SK-N-SH (cell line): Measurements from ENCODE around the gene RFX2. TPM values are rescaled to one million over a fixed set of nuclear protein-coding genes. Genes with fewer than 3 reads are reported as not detected.
A peak's percentile ranks its signal among the peaks of the same experiment; 100 is the strongest.

Experiments used
- CTCF ChIA-PET: fragments of 300-600, 350-600 bp; formaldehyde crosslinking; extraction: SDS; loops from one replicate; lab custom pipeline; 2021; lab: Yijun Ruan, JAX
- POLR2A ChIA-PET: fragments of 350-600 bp; sonication (Branson Sonifier 250); formaldehyde crosslinking; extraction: SDS; loops from one replicate; lab custom pipeline; 2020; ENCODE audit warnings: antibody characterized with exemption, inconsistent platforms; lab: Yijun Ruan, JAX
- DNase-seq: peaks from one replicate; pipeline ENCODE4 v3.0.0; 2012
- H2AFZ ChIP-seq: fragments of 200-600 bp; sonication (generic); 2 replicates; pipeline ENCODE4 v1.8.1; 2016; ENCODE audit warnings: antibody characterized with exemption, mild to moderate bottlenecking, low read depth
- H3F3A ChIP-seq: fragments of 200-600 bp; sonication (generic); replicated peaks from 2 replicates; pipeline ENCODE3; 2016; ENCODE audit warnings: antibody characterized with exemption, mild to moderate bottlenecking; ENCODE audit not compliant: insufficient read depth
- H3K27ac ChIP-seq, 2 experiments: fragments of 200-500 bp in 1 of 2; fragments of 200-600 bp in 1 of 2; sonication (Bioruptor generic) in 1 of 2; sonication (generic), shearing (Covaris generic) in 1 of 2; 2 replicates each; pipeline versions ENCODE4 v1.5.1 to v1.6.1; 2014 to 2016; ENCODE audit warnings: low read depth in 2 of 2, inconsistent platforms in 1 of 2, low read length in 1 of 2, mild to moderate bottlenecking in 1 of 2, mixed read lengths in 1 of 2
- H3K27me3 ChIP-seq: fragments of 200-600 bp; sonication (generic), shearing (Covaris generic); 2 replicates; pipeline ENCODE4 v1.6.1; 2016; ENCODE audit warnings: mixed run types; ENCODE audit not compliant: insufficient read depth
- H3K36me3 ChIP-seq, 2 experiments: fragments of 200-500 bp in 1 of 2; fragments of 200-600 bp in 1 of 2; sonication (Bioruptor generic) in 1 of 2; sonication (generic) in 1 of 2; replicated peaks in 1 of 2; 2 replicates each; pipeline versions ENCODE3 to v1.5.1; 2014 to 2016; ENCODE audit warnings: low read length in 1 of 2, mild to moderate bottlenecking in 1 of 2; ENCODE audit not compliant: insufficient read depth in 2 of 2, control insufficient read depth in 1 of 2
- H3K4me1 ChIP-seq, 2 experiments: fragments of 200-500 bp in 1 of 2; fragments of 200-600 bp in 1 of 2; sonication (Bioruptor generic) in 1 of 2; sonication (generic), shearing (Covaris generic) in 1 of 2; 2 replicates each; pipeline versions ENCODE4 v1.5.1 to v1.6.1; 2014 to 2016; ENCODE audit warnings: low read depth in 1 of 2, low read length in 1 of 2, mixed run types in 1 of 2; ENCODE audit not compliant: insufficient read depth in 2 of 2, control insufficient read depth in 1 of 2
- H3K4me2 ChIP-seq: fragments of 200-600 bp; sonication (generic), shearing (Covaris generic); 2 replicates; pipeline ENCODE4 v1.6.1; 2017; ENCODE audit warnings: mixed run types
- H3K4me3 ChIP-seq, 2 experiments: fragments of 200-500 bp in 1 of 2; fragments of 200-600 bp in 1 of 2; sonication (Bioruptor generic) in 1 of 2; sonication (generic), shearing (Covaris generic) in 1 of 2; 2 replicates each; pipeline versions ENCODE4 v1.5.1 to v1.8.1; 2014 to 2016; ENCODE audit warnings: low read depth in 2 of 2, inconsistent platforms in 1 of 2, low read length in 1 of 2, mild to moderate bottlenecking in 1 of 2, mixed read lengths in 1 of 2, moderate library complexity in 1 of 2
- H3K79me2 ChIP-seq: fragments of 200-600 bp; sonication (generic); 2 replicates; pipeline ENCODE4 v1.8.1; 2017; ENCODE audit warnings: mild to moderate bottlenecking; ENCODE audit not compliant: insufficient read depth
- H3K9ac ChIP-seq: fragments of 200-600 bp; sonication (generic); 2 replicates; pipeline ENCODE4 v1.6.1; 2017; ENCODE audit warnings: mixed run types
- H3K9me2 ChIP-seq: fragments of 200-600 bp; sonication (generic); 2 replicates; pipeline ENCODE4 v1.6.1; 2017; ENCODE audit warnings: mixed run types
- H3K9me3 ChIP-seq: fragments of 200-600 bp; sonication (generic); 2 replicates; pipeline ENCODE4 v1.6.1; 2017; ENCODE audit warnings: mixed run types, mild to moderate bottlenecking, moderate library complexity
- H4K20me1 ChIP-seq: fragments of 200-600 bp; sonication (generic); 2 replicates; pipeline ENCODE4 v1.6.1; 2017; ENCODE audit warnings: mild to moderate bottlenecking, mixed run types; ENCODE audit not compliant: insufficient read depth
- FOXM1 ChIP-seq: IDR thresholded peaks from 2 replicates; pipeline ENCODE4 v1.4.0; 2012; ENCODE audit warnings: low read depth, mild to moderate bottlenecking
- MEF2A ChIP-seq: IDR thresholded peaks from 2 replicates; pipeline ENCODE4 v1.4.0; 2012; ENCODE audit warnings: low read depth, borderline replicate concordance
- NFIC ChIP-seq: IDR thresholded peaks from 2 replicates; pipeline ENCODE4 v1.4.0; 2012; ENCODE audit warnings: borderline replicate concordance
- RAD21 ChIP-seq: IDR thresholded peaks from 2 replicates; pipeline ENCODE4 v1.6.1; 2012; ENCODE audit warnings: mild to moderate bottlenecking, low read length
- SMC3 ChIP-seq: IDR thresholded peaks from 2 replicates; pipeline ENCODE4 v1.6.1; 2012; ENCODE audit warnings: low read depth, low read length, improper control_type of control experiment
- TAF1 ChIP-seq: IDR thresholded peaks from 2 replicates; pipeline ENCODE4 v1.6.1; 2012; ENCODE audit warnings: low read depth, mild to moderate bottlenecking, low read length, moderate library complexity, borderline replicate concordance
- YY1 ChIP-seq: IDR thresholded peaks from 2 replicates; pipeline ENCODE4 v1.4.0; 2012; ENCODE audit warnings: low read depth, mild to moderate bottlenecking
- WGBS: methylation state at CpG from one replicate; pipeline ENCODE4 v1.1.6; 2017; ENCODE audit warnings: low lambda C conversion rate; 5-methylcytosine and 5-hydroxymethylcytosine counted together
- polyA plus RNA-seq, 3 experiments: library from polyadenylated mRNA; depleted of rRNA; stranded (reverse); fragments of >200 nt; gene quantifications; 2 replicates each; pipeline ENCODE4 v1.2.3, GENCODE V29; 2012
- TF ChIP-seq, protein P1 (sequence below): fragments of 200-600 bp; sonication (generic); IDR thresholded peaks from 2 replicates; pipeline ENCODE4 v1.6.1; 2017; ENCODE audit warnings: antibody characterized with exemption, mild to moderate bottlenecking, moderate library complexity

Gene RFX2
- polyA plus RNA-seq, 1 of the 3 experiments (the other 2 are of a cell fraction): 12.6 TPM

DNA sequence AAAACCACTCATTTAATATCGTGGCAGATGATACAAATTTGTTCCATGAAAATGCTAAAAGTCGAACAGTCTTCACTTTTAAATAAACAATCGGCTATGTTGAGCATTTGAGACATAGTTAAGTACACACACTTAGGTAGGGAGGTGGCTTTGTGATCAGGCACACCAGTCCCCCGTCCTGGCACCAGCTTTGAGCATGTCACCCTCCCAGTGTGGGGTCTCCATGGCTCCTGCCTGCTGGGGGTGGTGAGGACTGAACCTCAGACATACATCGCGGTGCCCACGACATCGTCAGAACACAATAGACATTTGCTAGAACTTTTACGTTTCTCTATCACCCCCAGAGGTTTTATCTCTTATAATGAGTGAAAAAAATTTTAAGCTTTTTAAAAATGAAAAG, 62.0 kb downstream of the RFX2 start:
- Histone ChIP-seq H3K27me3 (no peaks in the 10 kb centered on the region), H3F3A (peaks cover 16% of the 10 kb centered on the region), H3K9me2 (no peaks in the 10 kb centered on the region), H3K9ac (peak overlapping the region; percentile 16; the same call in 1 of the 2 replicates), H3K9me3 (no peaks in the 10 kb centered on the region), H3K27ac (peak overlapping the region in 1 of 2 experiments; percentile 50; a peak in 1 of 4 replicates), H4K20me1 (no peaks in the 10 kb centered on the region), H3K4me2 (peak overlapping the region; percentile 42), H3K4me3 (peak overlapping the region; percentile 4 to 14; a peak in 1 of 4 replicates), H3K4me1 (peaks cover 0 to 3% of the 10 kb centered on the region in 2 experiments; a peak in 1 of 4 replicates), H3K36me3 (peaks cover 0 to 21% of the 10 kb centered on the region in 2 experiments), H2AFZ (0 out of 2 replicates have a peak overlapping the region, but pooled peaks have one; percentile 56), H3K79me2 (peaks cover 28% of the 10 kb centered on the region)
- TF ChIP-seq FOXM1 (no peak), YY1 (no peak), TAF1 (no peak), NFIC (no peak)
- ChIA-PET CTCF (interaction anchor here (0.6 to 3.2 kb wide), 81 partner anchors 10 to 688 kb away, joined by 3 to 106 read pairs (median 5); partner anchors contain the start of genes ACSBG2, GTF2F1, NRTN and RANBP3), POLR2A (no interaction called here)
- WGBS: 34% methylated on average over 9 of the region's 9 CpGs
- peak; percentile 52 for DNase-seq

- H3K9me3 ChIP-seq: no peaks in the 10 kb centered on the region
- H3K4me2 ChIP-seq: peak overlapping the region; percentile 42
- 0 out of 2 replicates have a peak overlapping the region, but pooled peaks have one; percentile 56 for H2AFZ ChIP-seq
- H3K4me1 ChIP-seq: peaks cover 0 to 3% of the 10 kb centered on the region in 2 experiments; a peak in 1 of 4 replicates
- H3K27me3 ChIP-seq: no peaks in the 10 kb centered on the region
- H3K9me2 ChIP-seq: no peaks in the 10 kb centered on the region
- peak overlapping the region; percentile 16; the same call in 1 of the 2 replicates for H3K9ac ChIP-seq
- H3K36me3 ChIP-seq: peaks cover 0 to 21% of the 10 kb centered on the region in 2 experiments
- peak overlapping the region in 1 of 2 experiments; percentile 14; a peak in 1 of 4 replicates for H3K4me3 ChIP-seq
- H3K27ac ChIP-seq: peak overlapping the region in 1 of 2 experiments; percentile 50; a peak in 1 of 4 replicates
- ChIA-PET POLR2A (no interaction called here), CTCF (interaction anchor here (0.6 to 3.2 kb wide), 77 partner anchors 10 to 689 kb away, joined by 3 to 106 read pairs (median 5); partner anchors contain the start of genes ACSBG2, GTF2F1, NRTN and RANBP3)
- 74% methylated on average over 6 of the region's 8 CpGs for WGBS
- peaks cover 14% of the 10 kb centered on the region for H3F3A ChIP-seq
- peak; percentile 84 for DNase-seq
- H3K79me2 ChIP-seq: peaks cover 22% of the 10 kb centered on the region; the same call in 1 of the 2 replicates
- H4K20me1 ChIP-seq: no peaks in the 10 kb centered on the region
- no peak for TF ChIP-seq NFIC
- peak; percentile 65 for TF ChIP-seq RAD21
- TF ChIP-seq SMC3: peak; percentile 73
- TF ChIP-seq MEF2A: no peak
- TF ChIP-seq, protein P1, sequence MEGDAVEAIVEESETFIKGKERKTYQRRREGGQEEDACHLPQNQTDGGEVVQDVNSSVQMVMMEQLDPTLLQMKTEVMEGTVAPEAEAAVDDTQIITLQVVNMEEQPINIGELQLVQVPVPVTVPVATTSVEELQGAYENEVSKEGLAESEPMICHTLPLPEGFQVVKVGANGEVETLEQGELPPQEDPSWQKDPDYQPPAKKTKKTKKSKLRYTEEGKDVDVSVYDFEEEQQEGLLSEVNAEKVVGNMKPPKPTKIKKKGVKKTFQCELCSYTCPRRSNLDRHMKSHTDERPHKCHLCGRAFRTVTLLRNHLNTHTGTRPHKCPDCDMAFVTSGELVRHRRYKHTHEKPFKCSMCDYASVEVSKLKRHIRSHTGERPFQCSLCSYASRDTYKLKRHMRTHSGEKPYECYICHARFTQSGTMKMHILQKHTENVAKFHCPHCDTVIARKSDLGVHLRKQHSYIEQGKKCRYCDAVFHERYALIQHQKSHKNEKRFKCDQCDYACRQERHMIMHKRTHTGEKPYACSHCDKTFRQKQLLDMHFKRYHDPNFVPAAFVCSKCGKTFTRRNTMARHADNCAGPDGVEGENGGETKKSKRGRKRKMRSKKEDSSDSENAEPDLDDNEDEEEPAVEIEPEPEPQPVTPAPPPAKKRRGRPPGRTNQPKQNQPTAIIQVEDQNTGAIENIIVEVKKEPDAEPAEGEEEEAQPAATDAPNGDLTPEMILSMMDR: peak; percentile 80
These were observed 62.5 kb downstream of the RFX2 start for GRCh38 chr19:6047741-6048251.
